Body of pancreas (tissue), 4 donors: Measurements from ENCODE around the gene SPATA13. TPM values are rescaled to one million over a fixed set of nuclear protein-coding genes. Genes with fewer than 3 reads are reported as not detected.
A peak's percentile ranks its signal among the peaks of the same experiment; 100 is the strongest.

Experiments
- ATAC-seq: fragments of 150-250 bp; one replicate; pipeline ENCODE4 v1.9.1; 2016
- DNase-seq, 4 donors: peaks; one replicate each; pipeline ENCODE4 v3.0.0-alpha.2; 2019
- H3K27ac ChIP-seq, 4 donors: fragments of 200-600 bp; sonication (generic); 1 replicate in 3 of 4; 2 replicates in 1 of 4; pipeline versions ENCODE4 v1.5.1 to v1.6.1; 2016 to 2019; ENCODE audit warnings: mild to moderate bottlenecking in 1 of 4, mixed read lengths in 1 of 4, moderate library complexity in 1 of 4
- H3K27me3 ChIP-seq, 2 donors: fragments of 200-600 bp; sonication (generic); one replicate each; pipeline ENCODE4 v1.6.0; 2016; ENCODE audit warnings: mild to moderate bottlenecking in 1 of 2
- H3K36me3 ChIP-seq, 2 donors: fragments of 200-600 bp; sonication (generic); replicated peaks in 1 of 2; 2 replicates each; pipeline ENCODE4 v1.5.1; 2016; ENCODE audit warnings: low read depth in 2 of 2; ENCODE audit not compliant: insufficient read depth in 1 of 2
- H3K4me1 ChIP-seq: fragments of 200-600 bp; sonication (generic); one replicate; pipeline ENCODE4 v1.6.0; 2016
- H3K4me3 ChIP-seq, 2 donors: fragments of 200-600 bp; sonication (generic); 1 replicate in 1 of 2; 2 replicates in 1 of 2; pipeline ENCODE4 v1.5.1; 2016 to 2019
- H3K9me3 ChIP-seq, 3 donors: fragments of 200-600 bp; sonication (generic); 1 replicate in 2 of 3; 2 replicates in 1 of 3; pipeline ENCODE4 v1.5.1; 2016
- POLR2A ChIP-seq, 3 donors: fragments of 450-650 bp; IDR thresholded peaks; one replicate each; pipeline ENCODE4 v1.6.1; 2016; ENCODE audit warnings: antibody characterized with exemption in 3 of 3, mild to moderate bottlenecking in 2 of 3
- WGBS, 2 donors: methylation state at CpG; one replicate each; pipeline ENCODE4 v1.1.5; 2017; 5-methylcytosine and 5-hydroxymethylcytosine counted together
- intact Hi-C: fragments of 100-400 bp; cut with DNase I; formaldehyde crosslinking; loops from one replicate; pipeline ENCODE4 v1.15.1; 2023
- total RNA-seq, 2 donors: library from RNA; depleted of rRNA; stranded (reverse); fragments of >200 nt; gene quantifications; one replicate each; pipeline ENCODE4 v1.1.0, GENCODE V29; 2016
- TF ChIP-seq, protein P1 (sequence below), 7 experiments: fragments of 450-650 bp in 4 of 7; fragments of 200-600 bp in 3 of 7; sonication (generic) in 3 of 7; IDR thresholded peaks; one replicate each; pipeline ENCODE4 v1.5.1; 2016 to 2019; ENCODE audit warnings: antibody characterized with exemption in 7 of 7

SPATA13 gene
- total RNA-seq, 2 donors from 2014 or later = 83.3 to 359 TPM

GRCh38 chr13:24161010-24161775, 673 bp downstream of the SPATA13 start:
- WGBS, 2 donors = 0 to 1% methylated on average over 7 to 43 of the region's 43 CpGs
- peak overlapping the region; percentile 97 to 100 (median 98) for H3K27ac ChIP-seq
- H3K27me3 ChIP-seq = no peaks in the 10 kb centered on the region
- peak; percentile 75 to 85 (median 84) for DNase-seq
- peak overlapping the region; percentile 74 to 97 for H3K4me3 ChIP-seq
- TF ChIP-seq, protein P1, sequence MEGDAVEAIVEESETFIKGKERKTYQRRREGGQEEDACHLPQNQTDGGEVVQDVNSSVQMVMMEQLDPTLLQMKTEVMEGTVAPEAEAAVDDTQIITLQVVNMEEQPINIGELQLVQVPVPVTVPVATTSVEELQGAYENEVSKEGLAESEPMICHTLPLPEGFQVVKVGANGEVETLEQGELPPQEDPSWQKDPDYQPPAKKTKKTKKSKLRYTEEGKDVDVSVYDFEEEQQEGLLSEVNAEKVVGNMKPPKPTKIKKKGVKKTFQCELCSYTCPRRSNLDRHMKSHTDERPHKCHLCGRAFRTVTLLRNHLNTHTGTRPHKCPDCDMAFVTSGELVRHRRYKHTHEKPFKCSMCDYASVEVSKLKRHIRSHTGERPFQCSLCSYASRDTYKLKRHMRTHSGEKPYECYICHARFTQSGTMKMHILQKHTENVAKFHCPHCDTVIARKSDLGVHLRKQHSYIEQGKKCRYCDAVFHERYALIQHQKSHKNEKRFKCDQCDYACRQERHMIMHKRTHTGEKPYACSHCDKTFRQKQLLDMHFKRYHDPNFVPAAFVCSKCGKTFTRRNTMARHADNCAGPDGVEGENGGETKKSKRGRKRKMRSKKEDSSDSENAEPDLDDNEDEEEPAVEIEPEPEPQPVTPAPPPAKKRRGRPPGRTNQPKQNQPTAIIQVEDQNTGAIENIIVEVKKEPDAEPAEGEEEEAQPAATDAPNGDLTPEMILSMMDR (IDR thresholded peaks at IDR 0.05) = peak in 1 of 7 experiments; percentile 13
- peak; percentile 50 to 59 (median 56) for TF ChIP-seq POLR2A (IDR thresholded peaks at IDR 0.05)
- no peaks in the 10 kb centered on the region for H3K9me3 ChIP-seq
- intact Hi-C loops = loop anchor here (5.0 to 10.0 kb wide), 2 partner anchors 56 to 106 kb away; no protein-coding TSS in a partner anchor
- ATAC-seq = peak; percentile 56
- peaks cover 50% of the 10 kb centered on the region for H3K4me1 ChIP-seq
- peaks cover 0 to 2% of the 10 kb centered on the region in 2 donors for H3K36me3 ChIP-seq

GRCh38 chr13:24161980-24162525, 1.5 kb downstream of the SPATA13 start:
- Histone ChIP-seq H3K36me3 (peaks cover 0 to 2% of the 10 kb centered on the region in 2 donors), H3K27me3 (no peaks in the 10 kb centered on the region), H3K4me1 (peaks cover 58% of the 10 kb centered on the region), H3K27ac (peak overlapping the region; percentile 97 to 100 (median 98)), H3K9me3 (no peaks in the 10 kb centered on the region), H3K4me3 (peak overlapping the region; percentile 74 to 97)
- peak; percentile 56 to 67 (median 64) for DNase-seq
- peak in 1 of 3 donors; percentile 63 for TF ChIP-seq POLR2A (IDR thresholded peaks at IDR 0.05)
- TF ChIP-seq, protein P1 (IDR thresholded peaks at IDR 0.05) = peak in 2 of 7 experiments; percentile 4 to 12
- peak; percentile 13 for ATAC-seq
- 11 to 26% methylated on average over 12 of the region's 12 CpGs for WGBS, 2 donors
- intact Hi-C loops = loop anchor here (5.0 to 10.0 kb wide), 2 partner anchors 55 to 107 kb away; no protein-coding TSS in a partner anchor

- Histone ChIP-seq H3K27ac (peak overlapping the region; percentile 97 to 100 (median 98)), H3K4me3 (peak overlapping the region; percentile 74 to 97), H3K4me1 (peaks cover 64% of the 10 kb centered on the region), H3K27me3 (no peaks in the 10 kb centered on the region), H3K36me3 (peaks cover 0 to 2% of the 10 kb centered on the region in 2 donors), H3K9me3 (no peaks in the 10 kb centered on the region)
- intact Hi-C loops = loop anchor here (5.0 to 10.0 kb wide), 2 partner anchors 55 to 108 kb away; no protein-coding TSS in a partner anchor
- 28 to 31% methylated on average over 3 of the region's 3 CpGs for WGBS, 2 donors
- TF ChIP-seq, protein P1 (IDR thresholded peaks at IDR 0.05) = no peak
- DNase-seq = peak in 2 of 4 donors; percentile 32 to 51
- no peak for ATAC-seq
Observed at GRCh38 chr13:24162604-24163003, 2.1 kb downstream of the SPATA13 start.

GRCh38 chr13:24165746-24166145, 5.2 kb downstream of the SPATA13 start:
- H3K27me3 ChIP-seq = no peaks in the 10 kb centered on the region
- no peak overlapping the region for H3K4me3 ChIP-seq
- DNase-seq (no peak), ATAC-seq (no peak)
- H3K9me3 ChIP-seq = no peaks in the 10 kb centered on the region
- 46 to 53% methylated on average over 4 of the region's 4 CpGs for WGBS, 2 donors
- peak overlapping the region; percentile 10 to 100 (median 98) for H3K27ac ChIP-seq
- peaks cover 82% of the 10 kb centered on the region for H3K4me1 ChIP-seq
- H3K36me3 ChIP-seq = peaks cover 0 to 2% of the 10 kb centered on the region in 2 donors
- intact Hi-C loops = loop anchor here (10.0 kb wide), 1 partner anchor 111 kb away; no protein-coding TSS in a partner anchor
- TF ChIP-seq, protein P1 (IDR thresholded peaks at IDR 0.05) = no peak
- TF ChIP-seq POLR2A (IDR thresholded peaks at IDR 0.05) = no peak
